Islet precursor cell (in vitro differentiated cells): ENCODE results near the gene ZNF185.
A peak's percentile ranks its signal among the peaks of the same experiment; 100 is the strongest.
"Not testable (repeated sequence)": the region's sequence is repeated elsewhere in the genome, so short reads cannot be mapped to it uniquely, and the experiment has no call there.

Experiments used
- DNase-seq: peaks from one replicate; pipeline ENCODE4 v3.0.0-alpha.2; 2018

ZNF185 gene

GRCh38 chrX:152895724-152896420 is 2.0 kb upstream of the ZNF185 start:
- DNase-seq = no peak

- no peak for DNase-seq
Observed at GRCh38 chrX:152896450-152896849, 1.4 kb upstream of the ZNF185 start.

GRCh38 chrX:152898442-152898841 is 575 bp downstream of the ZNF185 start:
- no peak for DNase-seq

- DNase-seq = no peak
Observed at GRCh38 chrX:152899111-152899873, 1.4 kb downstream of the ZNF185 start.

GRCh38 chrX:152899874-152900719 is 2.2 kb downstream of the ZNF185 start:
- DNase-seq = no peak

GRCh38 chrX:152900937-152901445 is 3.1 kb downstream of the ZNF185 start:
- DNase-seq = no peak

GRCh38 chrX:152901816-152902501 is 4.1 kb downstream of the ZNF185 start:
- peak; percentile 67 for DNase-seq

GRCh38 chrX:152902502-152902820 is 4.6 kb downstream of the ZNF185 start:
- DNase-seq = no peak

- no peak for DNase-seq
Observed at GRCh38 chrX:152903589-152903988, 5.7 kb downstream of the ZNF185 start.

GRCh38 chrX:152904151-152905080 is 6.5 kb downstream of the ZNF185 start:
- peak; percentile 72 for DNase-seq

GRCh38 chrX:152905081-152905420 is 7.2 kb downstream of the ZNF185 start:
- DNase-seq = no peak

GRCh38 chrX:152907084-152907651 is 9.3 kb downstream of the ZNF185 start:
- peak; percentile 91 for DNase-seq

- DNase-seq = no peak
Observed at GRCh38 chrX:152908486-152908885, 10.6 kb downstream of the ZNF185 start.

GRCh38 chrX:152910018-152910417 is 12.2 kb downstream of the ZNF185 start:
- DNase-seq = not testable (repeated sequence)

- no peak for DNase-seq
Observed at GRCh38 chrX:152912106-152912505, 14.2 kb downstream of the ZNF185 start.

- DNase-seq = no peak
Observed at GRCh38 chrX:152912641-152913040, 14.8 kb downstream of the ZNF185 start.

GRCh38 chrX:152913346-152913745 is 15.5 kb downstream of the ZNF185 start:
- DNase-seq = no peak

GRCh38 chrX:152913910-152914309 is 16.0 kb downstream of the ZNF185 start:
- no peak for DNase-seq

- peak; percentile 69 for DNase-seq
Observed at GRCh38 chrX:152915541-152916241, 17.8 kb downstream of the ZNF185 start.

GRCh38 chrX:152917656-152918579 is 20.1 kb downstream of the ZNF185 start:
- DNase-seq = no peak
